GM12875 (cell line): Measurements from ENCODE around the gene THAP12.

Source experiments
- H3K4me3 ChIP-seq: one replicate; pipeline ENCODE4 v1.5.1; 2011; ENCODE audit warnings: low read depth, low read length, control low read depth
- TF ChIP-seq, protein P1 (sequence below): IDR thresholded peaks from 2 replicates; pipeline ENCODE4 v1.5.1; 2011; ENCODE audit warnings: low read depth, mild to moderate bottlenecking, control low read depth, inconsistent platforms, low read length, moderate library complexity, borderline replicate concordance; ENCODE audit not compliant: insufficient read depth

Gene THAP12

DNA sequence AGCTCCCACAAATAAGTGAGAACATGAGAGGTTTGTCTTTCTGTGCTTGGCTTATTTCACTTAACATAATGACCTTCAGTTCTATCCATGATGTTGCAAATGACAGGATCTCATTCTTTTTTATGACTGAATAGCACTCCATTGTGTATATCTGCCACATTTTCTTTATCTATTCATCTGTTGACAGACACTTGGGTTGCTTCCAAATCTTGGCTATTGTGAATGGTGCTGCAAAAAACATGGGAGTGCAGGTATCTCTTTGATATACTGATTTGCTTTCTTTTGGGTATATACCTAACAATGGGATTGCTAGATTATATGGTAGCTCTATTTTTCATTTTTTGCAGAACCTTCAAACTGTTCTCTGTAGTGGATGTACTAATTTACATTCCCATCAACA is 13.5 kb upstream of the THAP12 start:
- no peak overlapping the region for H3K4me3 ChIP-seq
- TF ChIP-seq, protein P1, sequence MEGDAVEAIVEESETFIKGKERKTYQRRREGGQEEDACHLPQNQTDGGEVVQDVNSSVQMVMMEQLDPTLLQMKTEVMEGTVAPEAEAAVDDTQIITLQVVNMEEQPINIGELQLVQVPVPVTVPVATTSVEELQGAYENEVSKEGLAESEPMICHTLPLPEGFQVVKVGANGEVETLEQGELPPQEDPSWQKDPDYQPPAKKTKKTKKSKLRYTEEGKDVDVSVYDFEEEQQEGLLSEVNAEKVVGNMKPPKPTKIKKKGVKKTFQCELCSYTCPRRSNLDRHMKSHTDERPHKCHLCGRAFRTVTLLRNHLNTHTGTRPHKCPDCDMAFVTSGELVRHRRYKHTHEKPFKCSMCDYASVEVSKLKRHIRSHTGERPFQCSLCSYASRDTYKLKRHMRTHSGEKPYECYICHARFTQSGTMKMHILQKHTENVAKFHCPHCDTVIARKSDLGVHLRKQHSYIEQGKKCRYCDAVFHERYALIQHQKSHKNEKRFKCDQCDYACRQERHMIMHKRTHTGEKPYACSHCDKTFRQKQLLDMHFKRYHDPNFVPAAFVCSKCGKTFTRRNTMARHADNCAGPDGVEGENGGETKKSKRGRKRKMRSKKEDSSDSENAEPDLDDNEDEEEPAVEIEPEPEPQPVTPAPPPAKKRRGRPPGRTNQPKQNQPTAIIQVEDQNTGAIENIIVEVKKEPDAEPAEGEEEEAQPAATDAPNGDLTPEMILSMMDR, result no peak

DNA sequence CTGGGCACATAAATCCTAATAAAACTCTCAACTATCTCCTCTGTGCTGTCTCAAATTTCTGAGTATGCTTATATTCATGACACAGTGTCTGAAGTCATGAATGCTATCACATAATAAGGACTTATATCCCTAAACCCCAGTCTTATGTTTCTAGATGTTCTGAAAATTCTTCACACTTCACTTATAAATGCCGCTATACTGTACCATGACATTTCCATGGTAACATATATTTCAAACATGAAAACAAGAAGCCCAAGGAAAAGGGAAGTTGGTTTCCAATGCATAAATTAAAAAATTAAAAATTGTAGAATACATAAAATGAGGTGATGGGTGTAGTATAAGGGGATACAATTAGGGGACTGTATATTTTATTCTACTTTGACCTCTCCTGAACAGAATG is 11.9 kb upstream of the THAP12 start:
- TF ChIP-seq, protein P1, result no peak
- no peak overlapping the region for H3K4me3 ChIP-seq

DNA sequence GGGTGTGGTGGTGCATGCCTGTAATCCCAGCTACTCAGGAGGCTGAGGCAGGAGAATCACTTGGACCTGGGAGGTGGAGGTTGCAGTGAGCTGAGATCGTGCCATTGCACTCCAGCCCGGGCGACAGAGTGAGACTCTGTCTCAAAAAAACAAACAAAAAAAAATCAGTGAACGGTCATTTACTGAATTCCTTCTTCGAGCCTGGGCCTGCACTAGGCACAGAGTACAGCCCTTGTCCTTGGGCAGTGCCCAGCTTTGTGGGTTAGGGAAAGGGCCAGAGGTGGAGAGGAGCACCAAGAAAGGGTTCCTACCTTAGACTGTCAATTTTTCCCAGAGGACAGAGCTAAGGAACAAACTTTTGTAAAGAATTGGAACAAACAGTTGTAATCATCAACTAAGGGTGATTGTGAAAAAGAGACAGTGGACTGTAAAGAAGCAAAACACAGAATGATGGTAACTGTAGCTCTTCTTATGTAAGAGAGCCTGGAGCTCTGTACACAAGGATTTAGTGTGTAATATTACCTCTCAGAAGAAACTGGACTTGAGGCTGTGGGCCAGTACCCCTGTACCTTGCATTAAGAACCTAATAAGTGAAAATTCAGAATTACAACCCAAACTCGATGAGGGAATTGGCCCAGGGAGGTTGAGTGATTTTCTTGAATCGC is 11.0 kb upstream of the THAP12 start:
- H3K4me3 ChIP-seq, result no peak overlapping the region
- TF ChIP-seq, protein P1, result no peak

DNA sequence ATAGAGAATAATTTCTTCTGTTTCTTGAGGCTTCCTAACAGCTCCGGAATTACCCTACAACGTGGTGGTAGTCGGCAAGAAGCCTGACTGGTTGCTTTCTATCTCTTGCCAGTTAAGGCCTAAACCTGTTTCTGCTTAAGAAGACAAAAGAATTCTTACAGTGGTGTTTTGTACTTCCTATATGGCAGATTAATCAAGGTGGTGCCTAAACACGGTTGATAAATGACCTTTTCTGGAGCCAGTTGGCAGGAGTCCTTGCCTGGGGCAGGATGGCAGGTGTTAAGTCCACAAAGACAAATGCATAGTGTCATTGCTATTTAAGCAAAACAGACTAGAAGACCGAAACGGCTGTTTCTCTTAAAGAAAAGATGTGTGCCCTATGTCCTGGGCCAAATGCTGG is 10.1 kb upstream of the THAP12 start:
- H3K4me3 ChIP-seq, result no peak overlapping the region
- TF ChIP-seq, protein P1, result no peak

DNA sequence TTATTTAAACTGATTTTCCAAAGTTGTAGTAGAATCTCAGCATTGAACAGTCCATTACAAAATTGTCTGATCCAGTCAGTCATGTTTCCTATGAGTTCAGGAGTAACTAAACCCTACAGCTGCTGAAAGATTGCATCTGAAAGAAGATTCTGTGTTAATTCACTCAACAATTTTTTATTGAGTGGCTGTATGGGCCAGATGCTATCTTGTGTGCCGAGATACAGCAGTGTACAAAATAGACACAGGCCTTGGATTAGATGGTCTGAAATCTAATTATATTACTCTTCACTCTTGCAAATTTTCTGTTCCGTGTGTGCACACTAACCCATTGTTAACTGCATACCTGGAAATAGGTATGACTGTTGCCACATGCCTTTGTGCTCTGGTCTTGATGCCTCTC is 7.5 kb upstream of the THAP12 start:
- no peak overlapping the region for H3K4me3 ChIP-seq

DNA sequence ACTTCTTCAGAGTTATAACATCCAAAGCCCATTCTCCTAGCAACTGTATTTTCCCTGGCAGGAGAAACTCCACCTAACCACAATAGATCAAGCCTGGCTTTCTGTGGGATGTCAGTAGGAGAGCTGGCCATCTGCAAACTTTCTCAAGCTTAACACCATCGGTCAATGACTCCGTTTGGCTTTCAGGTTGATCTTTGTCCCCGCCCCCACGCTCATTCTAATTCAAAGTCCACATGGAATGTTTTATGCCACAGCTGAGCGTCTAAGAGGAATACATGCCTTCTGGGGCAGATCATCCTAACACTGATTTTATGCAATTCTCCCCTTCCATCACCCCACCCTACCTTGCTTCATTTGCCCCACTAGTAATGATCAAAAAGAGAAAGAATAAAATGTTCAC is 5.0 kb upstream of the THAP12 start:
- TF ChIP-seq, protein P1, result no peak
- no peak overlapping the region for H3K4me3 ChIP-seq

More for the DNA sequence above, 7.5 kb upstream of the THAP12 start:
- TF ChIP-seq, protein P1, result no peak

DNA sequence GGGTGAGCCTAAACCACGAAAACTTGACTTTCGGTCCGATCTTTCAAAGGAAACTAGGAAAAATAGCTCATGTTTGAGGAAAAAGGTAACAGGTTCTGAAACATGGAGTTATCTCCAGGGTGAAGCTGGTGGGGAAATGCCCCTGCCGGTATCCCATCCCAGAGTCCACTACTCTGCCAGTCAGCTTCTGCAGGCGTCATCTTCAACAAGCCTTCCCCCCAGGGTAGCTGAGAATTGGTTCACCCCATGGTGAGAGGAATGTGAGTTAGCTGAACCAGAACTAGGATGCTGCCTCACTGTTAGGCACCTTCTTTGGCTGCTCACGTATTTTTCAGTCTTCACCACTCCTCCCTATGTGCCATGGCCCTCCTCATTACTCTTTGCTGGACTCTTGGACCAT is 1.3 kb upstream of the THAP12 start:
- no peak overlapping the region for H3K4me3 ChIP-seq
- TF ChIP-seq, protein P1, result no peak
